Posterior vena cava (tissue), 2 donors: Measurements from ENCODE around the gene BTRC. TPM values are rescaled to one million over a fixed set of nuclear protein-coding genes. Genes with fewer than 3 reads are reported as not detected.
A peak's percentile ranks its signal among the peaks of the same experiment; 100 is the strongest.

Experiments used
- DNase-seq: peaks from one replicate; pipeline ENCODE4 v3.0.0-alpha.2; 2020; ENCODE audit warnings: low spot score
- intact Hi-C, 2 donors: fragments of 100-400 bp; cut with DNase I; formaldehyde crosslinking; loops; one replicate each; pipeline versions ENCODE4 v1.14.1 to v1.14.2; 2022 to 2023
- total RNA-seq, 2 donors: library from RNA; stranded (reverse); fragmentation: NEBNext Ultra II Directional; extraction: Animal tissue kit (Norgen Biotek cat#: 25700); gene quantifications; one replicate each; pipeline ENCODE4 v1.2.1, GENCODE V29; 2021
- donor health status: DM: yes; HTN: yes; CAD: no.
- donor health status: DM: yes; HTN: yes; CAD: no.

The BTRC gene
- total RNA-seq, 2 donors from 2014 or later, result 13.9 to 14.3 TPM

GRCh38 chr10:101559596-101560297 lies 205.8 kb downstream of the BTRC start:
- intact Hi-C loops, result loop anchor here in 1 of 2 donors (10.0 kb wide), 1 partner anchor 275 kb away; no protein-coding TSS in a partner anchor
- DNase-seq, result peak; percentile 56

DNA sequence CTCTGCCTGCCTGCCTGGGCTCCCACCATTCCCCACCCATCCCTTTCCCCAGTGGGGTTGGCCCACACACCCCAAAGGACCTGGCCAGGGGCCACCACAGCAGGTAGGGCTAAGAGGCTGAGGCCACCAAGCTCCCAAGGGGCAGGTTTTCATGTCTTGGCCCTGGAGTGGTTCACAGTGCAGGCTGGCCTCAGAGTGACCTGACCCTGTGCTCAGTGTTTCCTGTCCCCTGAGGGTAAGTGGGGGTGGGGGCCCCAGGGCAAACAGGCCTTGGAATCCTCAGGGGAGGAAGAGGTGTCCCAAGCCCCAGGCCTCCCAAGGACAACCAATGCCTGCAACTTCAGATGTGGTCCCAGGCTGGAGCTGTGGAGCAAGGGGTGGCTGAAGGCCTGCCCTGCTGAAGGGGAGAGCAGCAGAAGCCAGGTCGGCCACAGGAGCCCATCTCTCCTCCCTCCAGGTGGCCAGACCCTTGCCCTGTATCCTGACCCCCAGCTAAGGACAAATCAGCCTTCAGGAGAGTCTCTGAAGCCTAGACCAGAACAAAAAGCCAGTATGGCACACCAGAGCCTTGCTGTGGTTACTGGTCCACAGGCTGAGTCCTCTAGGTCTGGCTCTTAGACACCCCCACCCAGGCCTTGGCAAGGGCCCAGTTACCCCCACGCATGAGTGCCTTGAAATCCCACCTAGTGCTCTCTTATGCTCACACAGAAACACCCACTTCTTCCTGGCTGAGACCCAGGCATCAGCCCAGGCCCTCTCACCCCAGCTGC lies 206.5 kb downstream of the BTRC start:
- intact Hi-C loops, result loop anchor here in 1 of 2 donors (10.0 kb wide), 1 partner anchor 276 kb away; no protein-coding TSS in a partner anchor
- peak; percentile 63 for DNase-seq

DNA sequence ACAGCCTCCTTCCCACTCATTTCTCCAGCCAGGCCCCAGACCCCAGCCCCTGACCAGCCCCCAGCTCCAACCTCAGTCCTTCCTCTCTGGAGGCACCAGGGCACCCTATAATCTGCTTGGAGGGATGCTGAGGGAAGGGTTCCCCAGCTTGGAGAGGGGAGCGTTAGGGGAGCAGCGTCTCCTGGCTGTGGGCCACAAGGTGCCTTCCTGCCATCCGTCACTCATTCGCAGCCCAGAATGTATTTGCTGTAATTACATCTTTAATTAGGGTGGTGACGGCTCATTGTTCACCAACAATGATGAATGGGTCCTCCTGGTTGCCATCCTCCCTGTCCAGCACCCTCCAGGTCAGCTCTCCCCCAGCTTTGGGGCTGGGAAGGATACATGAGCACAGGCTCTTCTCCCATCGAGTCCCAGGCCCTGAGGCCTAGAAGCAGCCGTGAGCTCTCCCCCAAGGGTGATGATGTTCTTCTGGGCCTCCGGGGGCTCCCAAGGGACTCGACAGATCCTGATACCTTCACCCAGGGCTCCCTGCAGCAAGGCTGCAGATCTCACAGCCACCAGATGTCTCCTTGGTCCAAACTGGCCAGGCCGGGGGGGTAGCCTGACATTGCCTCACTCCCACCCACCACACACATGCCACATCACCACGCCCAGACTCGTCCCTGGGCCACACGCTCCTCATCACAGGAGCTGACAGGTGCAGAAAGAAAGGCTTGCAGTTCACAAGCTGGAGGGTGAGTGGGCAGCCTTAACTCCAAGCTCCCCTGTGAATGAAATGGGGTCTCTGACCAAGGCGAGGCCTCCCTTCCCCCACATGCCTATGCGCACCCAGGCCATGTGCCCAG lies 207.3 kb downstream of the BTRC start:
- DNase-seq, result peak; percentile 74

DNA sequence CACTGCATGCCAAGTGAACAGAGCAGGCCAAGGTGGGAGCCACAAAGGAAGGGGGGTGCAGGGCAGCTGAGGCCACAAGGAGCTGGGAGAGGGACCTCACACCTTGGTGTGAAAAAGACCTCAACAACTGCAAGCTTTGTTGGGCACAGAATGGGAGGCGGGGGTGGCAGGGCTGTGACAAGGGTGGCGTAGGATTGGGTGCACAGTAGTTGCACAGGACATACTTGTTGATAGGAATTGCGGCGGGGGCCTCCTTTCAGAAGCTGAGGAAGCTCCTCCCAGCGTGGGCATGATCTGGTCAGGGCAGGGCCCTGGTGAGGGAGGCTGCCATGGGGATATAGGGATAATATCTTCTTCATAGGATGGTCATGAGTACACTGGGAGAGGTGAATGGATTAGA lies 208.3 kb downstream of the BTRC start:
- intact Hi-C loops, result loop anchor here in 1 of 2 donors (10.0 kb wide), 1 partner anchor 277 kb away; no protein-coding TSS in a partner anchor
- peak; percentile 63 for DNase-seq

More for the DNA sequence above, 207.3 kb downstream of the BTRC start:
- intact Hi-C loops, result loop anchor here in 1 of 2 donors (10.0 kb wide), 1 partner anchor 276 kb away; no protein-coding TSS in a partner anchor

- DNase-seq, result peak; percentile 15
- intact Hi-C loops, result loop anchor here in 1 of 2 donors (10.0 kb wide), 1 partner anchor 278 kb away; no protein-coding TSS in a partner anchor
These were observed 209.0 kb downstream of the BTRC start for GRCh38 chr10:101563007-101563406.

- intact Hi-C loops, result loop anchor here in 1 of 2 donors (10.0 kb wide), 1 partner anchor 279 kb away; no protein-coding TSS in a partner anchor
- peak; percentile 47 for DNase-seq
These were observed 209.6 kb downstream of the BTRC start for GRCh38 chr10:101563497-101564040.

DNA sequence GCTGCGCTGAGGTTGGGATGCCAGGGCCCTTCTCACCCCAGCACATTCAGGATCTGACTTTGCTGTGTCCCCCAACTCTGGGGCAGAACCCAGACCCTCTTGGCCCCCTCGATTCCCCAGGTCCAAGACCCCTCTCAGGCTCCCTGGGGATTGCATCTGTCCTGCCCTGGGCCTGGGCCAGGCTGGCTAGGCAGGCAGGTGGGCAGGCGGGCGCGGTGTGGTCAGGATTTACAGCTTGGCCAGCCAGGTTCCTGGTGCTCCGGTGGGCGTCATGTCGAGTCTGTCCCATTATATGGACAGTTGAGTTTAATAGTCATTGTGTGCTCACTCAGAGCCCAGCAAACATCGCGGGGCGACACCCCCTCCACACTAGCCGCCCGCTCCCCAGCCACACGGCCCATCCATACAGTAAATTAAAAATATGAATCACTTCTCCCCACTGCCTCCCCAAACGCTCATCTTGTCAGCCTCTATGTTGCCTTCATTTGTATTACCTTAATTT lies 210.6 kb downstream of the BTRC start:
- intact Hi-C loops, result loop anchor here in 1 of 2 donors (10.0 kb wide), 1 partner anchor 280 kb away; no protein-coding TSS in a partner anchor

DNA sequence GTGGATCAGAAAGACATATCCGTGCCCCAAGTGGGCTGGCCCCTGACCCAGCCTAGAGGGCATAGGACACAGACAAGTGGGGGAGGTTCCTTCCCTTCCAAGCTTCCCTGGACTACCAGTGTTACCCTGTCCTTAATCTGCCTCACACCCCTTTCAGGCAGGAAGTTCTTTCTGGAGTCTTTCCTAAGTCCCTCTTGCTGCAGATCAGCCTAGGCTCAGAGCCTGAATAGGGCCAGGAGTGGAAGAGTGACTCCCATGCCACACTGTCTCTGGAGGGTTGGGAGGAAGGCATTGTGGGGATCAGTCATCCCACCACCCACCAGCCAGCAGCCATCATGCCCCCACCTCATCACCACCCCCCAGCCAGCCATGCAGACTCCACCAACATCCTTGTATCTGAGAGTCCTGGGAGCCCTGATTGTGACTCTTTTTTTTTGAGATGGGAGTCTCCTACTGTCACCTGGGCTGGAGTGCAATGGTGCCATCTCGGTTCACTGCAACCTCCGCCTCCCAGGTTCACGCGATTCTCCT lies 211.5 kb downstream of the BTRC start:
- intact Hi-C loops, result loop anchor here in 1 of 2 donors (5.0 to 10.0 kb wide), 2 partner anchors 281 to 353 kb away; no protein-coding TSS in a partner anchor
- peak; percentile 28 for DNase-seq

More for the DNA sequence above, 210.6 kb downstream of the BTRC start:
- DNase-seq, result peak; percentile 64

DNA sequence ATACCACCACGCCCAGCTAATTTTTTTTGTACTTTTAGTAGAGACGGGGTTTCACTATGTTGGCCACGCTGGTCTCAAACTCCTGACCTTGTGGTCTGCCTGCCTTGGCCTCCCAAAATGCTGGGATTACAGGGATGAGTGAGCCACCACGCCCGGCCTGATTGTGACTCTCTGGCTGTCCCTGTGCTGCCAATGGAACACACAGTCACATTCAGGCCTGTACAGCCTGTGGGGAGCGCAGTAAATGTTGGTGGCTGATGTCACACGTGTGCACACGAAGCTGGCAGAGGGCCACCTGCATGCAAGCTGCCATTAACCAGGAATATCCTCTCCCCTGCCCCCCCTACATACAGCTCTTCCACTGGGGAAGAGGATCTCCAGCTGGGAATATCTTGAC lies 212.0 kb downstream of the BTRC start:
- peak; percentile 52 for DNase-seq
- intact Hi-C loops, result loop anchor here in 1 of 2 donors (5.0 to 10.0 kb wide), 2 partner anchors 281 to 354 kb away; no protein-coding TSS in a partner anchor

DNA sequence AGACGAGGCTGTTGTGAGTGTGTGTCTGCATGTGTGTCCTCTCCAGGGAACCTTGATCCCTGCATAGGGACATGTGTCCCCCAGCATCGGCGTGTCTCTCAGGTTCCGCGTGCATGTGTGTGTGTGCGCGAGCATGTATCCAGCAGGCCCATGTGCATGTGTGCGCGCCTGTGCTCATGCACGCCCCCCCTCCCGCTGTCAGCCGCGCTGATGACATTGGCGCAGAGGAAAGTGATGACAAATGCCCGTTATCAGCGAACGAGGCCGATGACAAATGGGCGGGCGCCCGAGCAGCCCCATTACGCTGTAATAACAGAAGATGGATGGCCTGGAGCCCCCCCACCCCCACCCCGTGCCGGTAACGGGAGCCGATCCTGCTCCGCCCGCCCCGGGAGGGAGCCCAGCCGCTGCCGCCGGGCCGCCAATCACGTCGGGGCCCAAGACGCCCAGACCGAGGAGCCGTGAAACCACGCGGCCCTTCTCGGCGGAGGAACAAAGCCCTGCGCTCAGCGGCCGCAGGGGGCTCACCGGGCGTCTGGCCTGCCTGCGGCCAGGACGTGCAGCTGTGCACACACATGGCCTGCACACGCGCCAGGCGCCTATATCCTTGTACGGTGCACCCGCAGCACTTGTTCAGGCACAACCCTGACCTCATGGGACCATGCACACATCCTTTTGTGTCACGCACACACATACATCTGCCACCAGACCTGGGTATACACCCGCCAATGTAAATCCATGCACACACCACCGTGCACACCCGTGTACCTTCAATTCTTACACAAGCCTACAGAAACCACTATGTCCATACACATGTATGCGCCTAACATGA lies 212.6 kb downstream of the BTRC start:
- peak; percentile 77 for DNase-seq
- intact Hi-C loops, result loop anchor here in 1 of 2 donors (5.0 to 10.0 kb wide), 2 partner anchors 282 to 354 kb away; no protein-coding TSS in a partner anchor

- intact Hi-C loops, result loop anchor here in 1 of 2 donors (5.0 to 10.0 kb wide), 2 partner anchors 283 to 355 kb away; no protein-coding TSS in a partner anchor
- peak; percentile 46 for DNase-seq
These were observed 213.4 kb downstream of the BTRC start for GRCh38 chr10:101567165-101568006.

GRCh38 chr10:101568054-101568745 lies 214.2 kb downstream of the BTRC start:
- peak; percentile 82 for DNase-seq

GRCh38 chr10:101569323-101569621 lies 215.3 kb downstream of the BTRC start:
- no peak for DNase-seq
- intact Hi-C loops, result loop anchor here in 1 of 2 donors (5.0 to 10.0 kb wide), 2 partner anchors 284 to 357 kb away; no protein-coding TSS in a partner anchor

More at GRCh38 chr10:101568054-101568745, 214.2 kb downstream of the BTRC start:
- intact Hi-C loops, result loop anchor here in 1 of 2 donors (5.0 to 10.0 kb wide), 2 partner anchors 283 to 356 kb away; no protein-coding TSS in a partner anchor

DNA sequence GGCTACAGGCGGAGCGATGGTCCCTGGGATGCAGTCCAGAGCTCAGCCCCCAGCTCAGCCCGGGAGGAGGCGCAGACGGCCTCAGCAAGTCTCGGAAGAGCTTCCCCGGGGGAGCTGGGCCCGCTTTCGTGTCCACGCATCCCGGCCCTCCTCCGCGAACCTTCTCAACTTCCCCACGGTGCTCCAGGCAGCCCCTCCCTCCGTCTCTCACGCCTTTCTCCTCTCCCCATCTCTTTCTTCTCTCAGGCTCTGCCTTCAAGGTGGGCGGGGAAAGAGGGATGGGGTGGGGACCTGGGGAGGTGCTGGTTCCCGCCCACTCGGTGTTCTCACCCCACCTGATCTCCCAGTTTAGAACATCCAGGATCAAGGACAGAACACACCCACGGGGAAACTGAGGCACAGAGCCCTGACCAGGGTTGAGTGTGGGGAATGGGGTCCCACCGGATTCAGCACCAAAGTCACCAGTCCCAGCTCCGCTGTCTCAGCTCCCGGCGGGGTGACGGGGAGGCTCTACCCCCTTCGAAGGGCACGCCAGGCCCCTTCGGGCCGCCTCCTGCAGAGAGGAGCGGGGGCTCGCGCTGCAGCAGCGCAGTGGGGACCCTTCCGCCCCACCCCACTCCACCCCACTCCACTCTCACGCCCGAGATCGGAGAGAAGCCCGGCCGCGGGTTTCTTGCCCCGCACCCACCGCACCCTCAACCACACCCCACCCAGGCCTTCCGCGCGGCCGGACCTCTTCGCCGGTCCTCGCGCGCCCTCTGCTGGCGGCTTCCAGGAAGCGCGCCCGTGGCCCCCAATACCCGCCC lies 215.9 kb downstream of the BTRC start:
- intact Hi-C loops, result loop anchor here (5.0 to 10.0 kb wide), 2 partner anchors 285 to 358 kb away; no protein-coding TSS in a partner anchor
- DNase-seq, result peak; percentile 93
